BLaER1 (cell line): ENCODE data around the gene RNF208.

Experiments
- H3K27ac ChIP-seq: shearing (Covaris generic); formaldehyde crosslinking; 2 replicates; pipeline ENCODE4 v1.8.1; 2022
- H3K27me3 ChIP-seq: shearing (Covaris generic); formaldehyde crosslinking; 2 replicates; pipeline ENCODE4 v1.8.1; 2022
- H3K36me3 ChIP-seq: shearing (Covaris generic); formaldehyde crosslinking; 2 replicates; pipeline ENCODE4 v1.8.1; 2022
- H3K4me1 ChIP-seq: shearing (Covaris generic); formaldehyde crosslinking; 2 replicates; pipeline ENCODE4 v1.8.1; 2022
- H3K4me2 ChIP-seq: shearing (Covaris generic); formaldehyde crosslinking; 2 replicates; pipeline ENCODE4 v1.8.1; 2022
- H3K4me3 ChIP-seq: shearing (Covaris generic); formaldehyde crosslinking; 2 replicates; pipeline ENCODE4 v1.8.1; 2022
- H3K9ac ChIP-seq: shearing (Covaris generic); formaldehyde crosslinking; 2 replicates; pipeline ENCODE4 v1.8.1; 2022
- H3K9me3 ChIP-seq: shearing (Covaris generic); formaldehyde crosslinking; 2 replicates; pipeline ENCODE4 v1.8.1; 2022
- H4K20me1 ChIP-seq: shearing (Covaris generic); formaldehyde crosslinking; 2 replicates; pipeline ENCODE4 v1.8.1; 2022
- Cebpa-rat ChIP-seq: shearing (Covaris generic); IDR thresholded peaks from 2 replicates; pipeline ENCODE4 v1.8.1; 2022

RNF208 gene

GRCh38 chr9:137213160-137214060 lies 8.6 kb downstream of the RNF208 start:
- Histone ChIP-seq H3K4me2 (no peak overlapping the region), H3K27me3 (no peaks in the 10 kb centered on the region), H3K9ac (no peak overlapping the region), H3K36me3 (peaks cover 74% of the 10 kb centered on the region), H3K27ac (no peak overlapping the region), H3K9me3 (no peaks in the 10 kb centered on the region), H4K20me1 (no peaks in the 10 kb centered on the region; the same call in 1 of the 2 replicates), H3K4me3 (no peak overlapping the region), H3K4me1 (peaks cover 47% of the 10 kb centered on the region)
- TF ChIP-seq Cebpa-rat, result no peak

DNA sequence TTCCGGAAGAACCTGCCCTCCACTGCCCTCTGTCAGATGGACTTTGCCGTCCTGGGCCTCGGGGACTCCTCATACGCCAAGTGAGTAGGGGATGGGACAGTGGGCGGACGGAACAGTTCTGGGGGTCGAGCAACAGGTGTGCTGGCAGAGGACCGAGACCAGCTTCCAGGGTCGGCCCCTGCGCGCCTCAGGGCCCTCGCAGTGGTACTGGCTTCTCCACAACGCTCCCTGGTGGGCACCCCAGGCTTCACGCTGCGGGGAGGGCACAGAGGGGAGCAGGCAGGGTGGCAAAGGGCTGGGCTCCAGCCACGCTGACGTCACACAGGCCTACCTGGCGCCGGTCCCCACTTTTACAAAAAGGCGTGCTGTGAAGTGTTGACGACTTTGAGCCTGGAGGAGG lies 9.5 kb downstream of the RNF208 start:
- Histone ChIP-seq H3K4me3 (no peak overlapping the region), H3K27me3 (no peaks in the 10 kb centered on the region), H3K4me1 (peaks cover 40% of the 10 kb centered on the region), H3K9ac (no peak overlapping the region), H3K36me3 (peaks cover 74% of the 10 kb centered on the region), H4K20me1 (peaks cover under 1% of the 10 kb centered on the region; the same call in 1 of the 2 replicates), H3K27ac (no peak overlapping the region), H3K4me2 (no peak overlapping the region), H3K9me3 (no peaks in the 10 kb centered on the region)
- no peak for TF ChIP-seq Cebpa-rat

- H3K27ac ChIP-seq, result no peak overlapping the region
- H3K27me3 ChIP-seq, result no peaks in the 10 kb centered on the region
- H3K4me1 ChIP-seq, result peaks cover 40% of the 10 kb centered on the region
- H3K4me2 ChIP-seq, result no peak overlapping the region
- no peak overlapping the region for H3K4me3 ChIP-seq
- no peaks in the 10 kb centered on the region for H3K9me3 ChIP-seq
- no peak overlapping the region for H3K9ac ChIP-seq
- TF ChIP-seq Cebpa-rat, result no peak
- H4K20me1 ChIP-seq, result peaks cover 10% of the 10 kb centered on the region; the same call in 1 of the 2 replicates
- peaks cover 78% of the 10 kb centered on the region for H3K36me3 ChIP-seq
These were observed 10.5 kb downstream of the RNF208 start for GRCh38 chr9:137211532-137211931.

GRCh38 chr9:137206602-137207001 lies 15.4 kb downstream of the RNF208 start:
- Histone ChIP-seq H3K27ac (no peak overlapping the region), H3K4me1 (peaks cover 69% of the 10 kb centered on the region), H4K20me1 (peaks cover 56% of the 10 kb centered on the region), H3K4me3 (peak overlapping the region; percentile 84), H3K4me2 (peak overlapping the region; percentile 100), H3K27me3 (no peaks in the 10 kb centered on the region), H3K9ac (peak overlapping the region; percentile 91), H3K9me3 (no peaks in the 10 kb centered on the region), H3K36me3 (peaks cover 37% of the 10 kb centered on the region)
- TF ChIP-seq Cebpa-rat, result no peak

- no peaks in the 10 kb centered on the region for H3K27me3 ChIP-seq
- H3K4me2 ChIP-seq, result peak within 1 kb of the TSS; percentile 100
- peaks cover 69% of the 10 kb centered on the region for H3K4me1 ChIP-seq
- peaks cover 59% of the 10 kb centered on the region for H4K20me1 ChIP-seq
- TF ChIP-seq Cebpa-rat, result no peak
- H3K36me3 ChIP-seq, result peaks cover 32% of the 10 kb centered on the region
- peak within 1 kb of the TSS; percentile 84 for H3K4me3 ChIP-seq
- H3K27ac ChIP-seq, result peak within 1 kb of the TSS; percentile 91
- H3K9me3 ChIP-seq, result no peaks in the 10 kb centered on the region
- H3K9ac ChIP-seq, result peak within 1 kb of the TSS; percentile 91
These were observed 16.6 kb downstream of the RNF208 start, which contains the start of the genes NDOR1 and TMEM203 for GRCh38 chr9:137205126-137206069. NDOR1 (plus strand) TSS chr9:137205700; CDS start chr9:137205778, 78 bp downstream. TMEM203 (minus strand) TSS chr9:137205648; CDS start chr9:137205414, 234 bp downstream.

DNA sequence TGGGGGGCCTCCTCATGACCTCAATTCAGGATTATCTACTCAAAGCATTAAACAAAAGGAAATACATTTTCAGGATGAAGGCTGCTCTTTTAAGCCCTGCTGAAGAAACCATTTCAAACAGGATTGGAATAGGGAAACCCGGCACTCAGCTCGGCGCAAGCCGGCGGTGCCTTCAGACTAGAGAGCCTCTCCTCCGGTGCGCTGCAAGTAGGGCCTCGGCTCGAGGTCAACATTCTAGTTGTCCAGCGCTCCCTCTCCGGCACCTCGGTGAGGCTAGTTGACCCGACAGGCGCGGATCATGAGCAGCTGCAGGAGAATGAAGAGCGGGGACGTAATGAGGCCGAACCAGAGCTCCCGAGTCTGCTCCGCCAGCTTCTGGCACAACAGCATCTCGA lies 17.3 kb downstream of the RNF208 start:
- Histone ChIP-seq H3K27me3 (no peaks in the 10 kb centered on the region), H3K9me3 (no peaks in the 10 kb centered on the region), H3K36me3 (peaks cover 25% of the 10 kb centered on the region), H3K27ac (peak overlapping the region; percentile 91), H4K20me1 (peaks cover 59% of the 10 kb centered on the region), H3K9ac (peak overlapping the region; percentile 91), H3K4me1 (peaks cover 64% of the 10 kb centered on the region), H3K4me2 (peak overlapping the region; percentile 100), H3K4me3 (peak overlapping the region; percentile 84)
- no peak for TF ChIP-seq Cebpa-rat

DNA sequence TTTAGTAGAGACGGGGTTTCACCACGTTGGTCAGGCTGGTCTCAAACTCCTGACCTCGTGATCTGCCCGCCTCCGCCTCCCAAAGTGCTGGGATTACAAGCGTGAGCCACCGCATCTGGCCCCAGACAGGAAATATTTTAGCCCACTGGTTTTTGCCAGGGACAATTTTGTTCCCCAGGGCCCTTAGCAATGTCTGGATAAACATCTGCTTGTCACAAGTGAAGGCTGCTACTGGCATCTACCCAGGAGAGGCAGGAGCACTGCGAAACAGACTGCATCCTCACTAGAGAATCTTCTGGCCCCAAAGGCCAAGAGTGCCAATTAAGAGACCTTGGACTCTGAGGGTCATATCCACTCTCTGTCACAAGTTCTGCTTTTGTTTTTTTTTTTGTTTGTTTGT lies 19.1 kb downstream of the RNF208 start:
- no peak for TF ChIP-seq Cebpa-rat
- peak overlapping the region; percentile 56; the same call in 1 of the 2 replicates for H3K9ac ChIP-seq
- H3K4me2 ChIP-seq, result peak overlapping the region; percentile 100
- peaks cover 4% of the 10 kb centered on the region; the same call in 1 of the 2 replicates for H3K27me3 ChIP-seq
- H3K36me3 ChIP-seq, result peaks cover 12% of the 10 kb centered on the region
- no peak overlapping the region for H3K4me3 ChIP-seq
- no peaks in the 10 kb centered on the region for H3K9me3 ChIP-seq
- peak overlapping the region; percentile 41 for H3K27ac ChIP-seq
- peaks cover 77% of the 10 kb centered on the region for H4K20me1 ChIP-seq
- peaks cover 78% of the 10 kb centered on the region for H3K4me1 ChIP-seq

- no peaks in the 10 kb centered on the region for H3K9me3 ChIP-seq
- peak overlapping the region; percentile 88 for H3K4me3 ChIP-seq
- peak overlapping the region; percentile 86 for H3K9ac ChIP-seq
- H3K27ac ChIP-seq, result peak overlapping the region; percentile 83
- H3K36me3 ChIP-seq, result no peaks in the 10 kb centered on the region; the same call in 1 of the 2 replicates
- peaks cover 4% of the 10 kb centered on the region; the same call in 1 of the 2 replicates for H3K27me3 ChIP-seq
- H4K20me1 ChIP-seq, result peaks cover 81% of the 10 kb centered on the region
- H3K4me1 ChIP-seq, result peaks cover 74% of the 10 kb centered on the region
- H3K4me2 ChIP-seq, result peak overlapping the region; percentile 100
- TF ChIP-seq Cebpa-rat, result no peak
These were observed 20.7 kb downstream of the RNF208 start for GRCh38 chr9:137201205-137201868.
